ENCODE measurements around the gene FTO. TPM values are rescaled to one million over a fixed set of nuclear protein-coding genes. Genes with fewer than 3 reads are reported as not detected.

FTO gene
- polyA plus RNA-seq, 2 donors = 5.3 to 14.7 TPM

DNA sequence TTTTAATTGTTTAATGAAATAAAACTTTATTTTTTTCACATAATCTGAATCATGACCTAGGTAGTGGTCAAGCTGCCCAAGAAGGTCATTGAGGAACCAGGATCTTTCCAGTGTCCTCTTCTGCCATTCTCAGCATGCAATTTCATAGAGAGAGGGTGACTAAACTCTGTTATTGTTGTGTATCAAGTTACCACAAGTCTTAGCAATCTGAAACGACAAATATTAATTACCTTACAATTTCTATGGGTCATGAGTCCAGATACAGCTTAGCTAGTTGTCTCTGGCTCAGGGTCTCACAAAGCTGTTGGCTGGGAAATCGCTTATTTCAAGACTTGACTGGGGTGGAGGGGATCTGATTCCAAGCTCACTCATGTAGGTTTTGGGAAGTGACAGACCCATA lies 37.6 kb downstream of the FTO start:
- H3K4me1 ChIP-seq (ENCODE audit: control insufficient read depth in 2 of 2, insufficient read depth in 2 of 2, low read length in 1 of 2) = peaks cover 5% of the 10 kb centered on the region in 2 donors
- H3K4me3 ChIP-seq (ENCODE audit: low read depth in 1 of 2, low read length in 2 of 2) = no peak overlapping the region
- no peak overlapping the region for H3K27ac ChIP-seq (ENCODE audit: low read depth in 2 of 2, low read length in 1 of 2)
- H3K9me3 ChIP-seq (ENCODE audit: control insufficient read depth in 2 of 2, insufficient read depth in 1 of 2, low read depth in 1 of 2, low read length in 1 of 2) = no peaks in the 10 kb centered on the region
- no peaks in the 10 kb centered on the region for H3K27me3 ChIP-seq (ENCODE audit: control insufficient read depth in 1 of 2, insufficient read depth in 2 of 2, low read length in 2 of 2)
- WGBS, 2 donors = 53 to 71% methylated on average over 2 of the region's 2 CpGs
- H3K36me3 ChIP-seq (ENCODE audit: control insufficient read depth in 2 of 2, insufficient read depth in 2 of 2, low read length in 1 of 2) = no peaks in the 10 kb centered on the region

DNA sequence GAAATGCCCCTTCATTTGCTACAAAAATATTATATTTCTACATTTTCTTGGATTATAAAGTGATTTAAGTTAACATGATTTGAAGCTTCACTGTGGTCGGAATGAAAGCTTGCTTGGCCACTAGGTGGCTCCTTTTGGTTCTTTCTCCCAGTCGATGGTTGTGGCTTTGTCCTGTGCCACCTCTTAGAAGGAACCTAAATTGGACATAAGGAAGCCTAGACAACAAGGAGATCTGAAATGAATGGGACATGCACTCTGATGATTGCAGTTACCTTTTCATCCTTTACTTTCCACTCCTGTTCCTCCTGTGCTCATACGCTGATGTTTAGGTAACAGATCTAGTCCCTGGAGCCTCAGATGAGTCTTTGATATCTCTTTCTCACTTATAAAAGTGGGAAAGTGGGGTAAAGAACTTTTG lies 39.2 kb downstream of the FTO start:
- peaks cover 5% of the 10 kb centered on the region in 2 donors for H3K4me1 ChIP-seq (ENCODE audit: control insufficient read depth in 2 of 2, insufficient read depth in 2 of 2, low read length in 1 of 2)

DNA sequence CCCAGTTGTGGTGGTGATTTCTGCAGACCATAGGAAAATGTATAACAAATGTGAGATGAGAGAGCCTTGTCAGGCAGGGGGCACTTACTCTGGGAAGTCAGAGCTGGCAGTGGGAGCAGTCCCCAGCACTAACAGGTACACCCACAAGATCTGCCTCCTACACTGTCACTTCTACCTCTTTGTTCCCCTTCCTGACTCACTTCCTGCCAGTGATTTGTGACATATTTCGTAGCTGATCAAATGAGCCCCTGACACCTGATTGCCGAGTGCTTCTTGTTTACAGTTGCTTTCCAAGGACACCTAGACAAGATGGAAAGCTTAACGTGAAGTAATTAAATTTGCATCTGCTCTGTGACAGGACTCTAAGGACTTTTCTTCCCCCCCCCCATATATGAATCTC lies 40.5 kb downstream of the FTO start:
- WGBS, 2 donors = 25 to 41% methylated on average over 3 of the region's 3 CpGs

More for the DNA sequence above, 39.2 kb downstream of the FTO start:
- Histone ChIP-seq H3K4me3 (ENCODE audit: low read depth in 1 of 2, low read length in 2 of 2) (no peak overlapping the region), H3K36me3 (ENCODE audit: control insufficient read depth in 2 of 2, insufficient read depth in 2 of 2, low read length in 1 of 2) (no peaks in the 10 kb centered on the region), H3K27ac (ENCODE audit: low read depth in 2 of 2, low read length in 1 of 2) (no peak overlapping the region), H3K27me3 (ENCODE audit: control insufficient read depth in 1 of 2, insufficient read depth in 2 of 2, low read length in 2 of 2) (no peaks in the 10 kb centered on the region), H3K9me3 (ENCODE audit: control insufficient read depth in 2 of 2, insufficient read depth in 1 of 2, low read depth in 1 of 2, low read length in 1 of 2) (no peaks in the 10 kb centered on the region)
- 69 to 70% methylated on average over 3 of the region's 3 CpGs for WGBS, 2 donors

DNA sequence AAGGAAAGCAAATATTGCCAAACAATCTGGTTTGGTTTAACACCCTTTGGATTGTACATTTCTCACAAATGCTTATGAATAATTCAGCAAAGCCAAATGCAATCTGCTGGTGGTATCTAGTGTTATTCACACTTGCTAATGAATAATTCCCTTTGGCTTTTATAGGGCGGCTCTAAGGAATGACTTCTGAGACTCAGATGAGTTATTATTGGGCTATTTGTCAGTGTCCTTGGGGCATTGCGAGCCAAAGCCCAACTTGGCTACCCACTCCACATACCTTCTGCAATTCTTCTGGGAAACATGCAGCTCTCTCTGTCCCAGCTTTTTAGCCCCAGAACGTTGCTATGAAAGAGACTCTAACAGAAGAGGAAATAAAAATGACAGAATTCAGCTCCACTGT lies 41.1 kb downstream of the FTO start:
- 26 to 27% methylated on average over 3 of the region's 3 CpGs for WGBS, 2 donors
- no peak overlapping the region for H3K4me3 ChIP-seq (ENCODE audit: low read depth in 1 of 2, low read length in 2 of 2)
- peak overlapping the region in 1 of 2 donors; percentile 63 for H3K27ac ChIP-seq (ENCODE audit: low read depth in 2 of 2, low read length in 1 of 2)
- peaks cover 5% of the 10 kb centered on the region in 2 donors for H3K4me1 ChIP-seq (ENCODE audit: control insufficient read depth in 2 of 2, insufficient read depth in 2 of 2, low read length in 1 of 2)
- no peaks in the 10 kb centered on the region for H3K36me3 ChIP-seq (ENCODE audit: control insufficient read depth in 2 of 2, insufficient read depth in 2 of 2, low read length in 1 of 2)
- no peaks in the 10 kb centered on the region for H3K27me3 ChIP-seq (ENCODE audit: control insufficient read depth in 1 of 2, insufficient read depth in 2 of 2, low read length in 2 of 2)
- no peaks in the 10 kb centered on the region for H3K9me3 ChIP-seq (ENCODE audit: control insufficient read depth in 2 of 2, insufficient read depth in 1 of 2, low read depth in 1 of 2, low read length in 1 of 2)

More for the DNA sequence above, 40.5 kb downstream of the FTO start:
- Histone ChIP-seq H3K9me3 (ENCODE audit: control insufficient read depth in 2 of 2, insufficient read depth in 1 of 2, low read depth in 1 of 2, low read length in 1 of 2) (no peaks in the 10 kb centered on the region), H3K36me3 (ENCODE audit: control insufficient read depth in 2 of 2, insufficient read depth in 2 of 2, low read length in 1 of 2) (no peaks in the 10 kb centered on the region), H3K4me3 (ENCODE audit: low read depth in 1 of 2, low read length in 2 of 2) (no peak overlapping the region), H3K4me1 (ENCODE audit: control insufficient read depth in 2 of 2, insufficient read depth in 2 of 2, low read length in 1 of 2) (peaks cover 5% of the 10 kb centered on the region in 2 donors), H3K27ac (ENCODE audit: low read depth in 2 of 2, low read length in 1 of 2) (no peak overlapping the region), H3K27me3 (ENCODE audit: control insufficient read depth in 1 of 2, insufficient read depth in 2 of 2, low read length in 2 of 2) (no peaks in the 10 kb centered on the region)

DNA sequence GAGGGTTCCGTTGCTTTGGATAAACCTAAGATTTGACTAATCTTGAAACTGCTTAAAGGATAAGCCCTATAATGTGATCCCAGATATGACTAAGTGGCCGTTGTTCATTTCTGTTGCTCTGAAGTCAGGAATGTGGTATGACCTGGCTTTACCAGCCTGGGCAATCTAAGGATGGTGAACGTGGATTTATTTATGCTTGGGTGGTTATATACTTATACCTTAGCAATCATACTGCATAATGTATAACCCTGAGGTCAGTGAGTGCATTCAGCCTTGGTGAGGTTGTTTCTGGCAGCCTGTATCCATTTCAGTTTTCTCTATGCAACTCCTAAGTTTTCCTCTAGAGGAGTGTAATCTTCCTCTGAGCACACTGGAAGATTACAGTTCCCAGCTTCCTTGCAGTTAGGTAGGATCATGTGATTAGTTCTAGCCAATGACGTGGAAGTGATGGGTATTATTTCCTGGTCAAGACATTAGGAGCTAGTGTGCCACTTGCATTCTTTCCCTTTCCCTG lies 41.9 kb downstream of the FTO start:
- WGBS, 2 donors = 46 to 58% methylated on average over 4 of the region's 4 CpGs
- H3K36me3 ChIP-seq (ENCODE audit: control insufficient read depth in 2 of 2, insufficient read depth in 2 of 2, low read length in 1 of 2) = no peaks in the 10 kb centered on the region
- no peaks in the 10 kb centered on the region for H3K9me3 ChIP-seq (ENCODE audit: control insufficient read depth in 2 of 2, insufficient read depth in 1 of 2, low read depth in 1 of 2, low read length in 1 of 2)
- no peak overlapping the region for H3K4me3 ChIP-seq (ENCODE audit: low read depth in 1 of 2, low read length in 2 of 2)
- H3K4me1 ChIP-seq (ENCODE audit: control insufficient read depth in 2 of 2, insufficient read depth in 2 of 2, low read length in 1 of 2) = peaks cover 5% of the 10 kb centered on the region in 2 donors
- H3K27me3 ChIP-seq (ENCODE audit: control insufficient read depth in 1 of 2, insufficient read depth in 2 of 2, low read length in 2 of 2) = no peaks in the 10 kb centered on the region
- H3K27ac ChIP-seq (ENCODE audit: low read depth in 2 of 2, low read length in 1 of 2) = peak overlapping the region; percentile 19 to 36

DNA sequence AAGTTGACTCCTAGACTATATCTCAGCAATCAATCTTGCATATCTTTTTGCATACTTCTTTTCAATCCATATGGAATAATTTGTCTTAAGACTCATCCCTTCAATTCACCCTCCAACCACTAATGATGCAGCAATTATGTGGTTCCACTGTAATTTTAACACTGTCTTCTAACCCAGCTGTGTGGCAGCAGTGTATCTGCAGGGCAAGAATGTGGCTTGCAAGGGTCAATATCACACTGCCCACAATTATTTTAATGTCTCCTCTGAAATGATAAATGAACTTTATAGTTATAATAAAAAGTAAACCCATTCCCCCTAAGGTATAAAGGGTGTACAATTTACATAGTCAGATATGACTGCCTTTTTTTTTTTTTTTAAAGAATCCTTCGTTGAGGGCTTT lies 48.6 kb downstream of the FTO start:
- Histone ChIP-seq H3K4me1 (ENCODE audit: control insufficient read depth in 2 of 2, insufficient read depth in 2 of 2, low read length in 1 of 2) (peaks cover 0 to 9% of the 10 kb centered on the region in 2 donors), H3K27me3 (ENCODE audit: control insufficient read depth in 1 of 2, insufficient read depth in 2 of 2, low read length in 2 of 2) (no peaks in the 10 kb centered on the region), H3K4me3 (ENCODE audit: low read depth in 1 of 2, low read length in 2 of 2) (no peak overlapping the region), H3K9me3 (ENCODE audit: control insufficient read depth in 2 of 2, insufficient read depth in 1 of 2, low read depth in 1 of 2, low read length in 1 of 2) (no peaks in the 10 kb centered on the region), H3K36me3 (ENCODE audit: control insufficient read depth in 2 of 2, insufficient read depth in 2 of 2, low read length in 1 of 2) (no peaks in the 10 kb centered on the region), H3K27ac (ENCODE audit: low read depth in 2 of 2, low read length in 1 of 2) (no peak overlapping the region)
- 63 to 75% methylated on average over 1 of the region's 1 CpG for WGBS, 2 donors

DNA sequence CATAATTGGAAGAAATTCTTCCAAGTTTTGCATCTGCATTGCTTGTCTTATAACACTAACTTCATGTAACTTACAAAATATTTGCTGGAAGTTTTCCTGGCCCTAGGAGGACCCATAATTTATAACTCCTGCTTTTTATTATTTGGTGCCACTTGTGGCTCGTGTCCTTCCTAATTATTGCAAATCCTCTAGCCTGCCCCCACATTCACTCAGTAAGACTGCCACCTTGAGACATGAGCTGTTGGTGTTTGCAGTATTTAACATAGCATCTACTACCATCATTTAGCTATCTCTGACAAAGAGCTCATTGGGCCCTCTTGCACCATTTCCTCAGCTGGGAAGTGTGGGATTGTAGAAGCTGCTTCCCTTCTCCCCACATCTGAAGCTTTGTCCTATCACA lies 49.5 kb downstream of the FTO start:
- H3K36me3 ChIP-seq (ENCODE audit: control insufficient read depth in 2 of 2, insufficient read depth in 2 of 2, low read length in 1 of 2) = no peaks in the 10 kb centered on the region
- 69 to 73% methylated on average over 1 of the region's 1 CpG for WGBS, 2 donors
- no peaks in the 10 kb centered on the region for H3K27me3 ChIP-seq (ENCODE audit: control insufficient read depth in 1 of 2, insufficient read depth in 2 of 2, low read length in 2 of 2)
- no peak overlapping the region for H3K4me3 ChIP-seq (ENCODE audit: low read depth in 1 of 2, low read length in 2 of 2)
- peaks cover 0 to 9% of the 10 kb centered on the region in 2 donors for H3K4me1 ChIP-seq (ENCODE audit: control insufficient read depth in 2 of 2, insufficient read depth in 2 of 2, low read length in 1 of 2)
- H3K9me3 ChIP-seq (ENCODE audit: control insufficient read depth in 2 of 2, insufficient read depth in 1 of 2, low read depth in 1 of 2, low read length in 1 of 2) = no peaks in the 10 kb centered on the region
- H3K27ac ChIP-seq (ENCODE audit: low read depth in 2 of 2, low read length in 1 of 2) = no peak overlapping the region

DNA sequence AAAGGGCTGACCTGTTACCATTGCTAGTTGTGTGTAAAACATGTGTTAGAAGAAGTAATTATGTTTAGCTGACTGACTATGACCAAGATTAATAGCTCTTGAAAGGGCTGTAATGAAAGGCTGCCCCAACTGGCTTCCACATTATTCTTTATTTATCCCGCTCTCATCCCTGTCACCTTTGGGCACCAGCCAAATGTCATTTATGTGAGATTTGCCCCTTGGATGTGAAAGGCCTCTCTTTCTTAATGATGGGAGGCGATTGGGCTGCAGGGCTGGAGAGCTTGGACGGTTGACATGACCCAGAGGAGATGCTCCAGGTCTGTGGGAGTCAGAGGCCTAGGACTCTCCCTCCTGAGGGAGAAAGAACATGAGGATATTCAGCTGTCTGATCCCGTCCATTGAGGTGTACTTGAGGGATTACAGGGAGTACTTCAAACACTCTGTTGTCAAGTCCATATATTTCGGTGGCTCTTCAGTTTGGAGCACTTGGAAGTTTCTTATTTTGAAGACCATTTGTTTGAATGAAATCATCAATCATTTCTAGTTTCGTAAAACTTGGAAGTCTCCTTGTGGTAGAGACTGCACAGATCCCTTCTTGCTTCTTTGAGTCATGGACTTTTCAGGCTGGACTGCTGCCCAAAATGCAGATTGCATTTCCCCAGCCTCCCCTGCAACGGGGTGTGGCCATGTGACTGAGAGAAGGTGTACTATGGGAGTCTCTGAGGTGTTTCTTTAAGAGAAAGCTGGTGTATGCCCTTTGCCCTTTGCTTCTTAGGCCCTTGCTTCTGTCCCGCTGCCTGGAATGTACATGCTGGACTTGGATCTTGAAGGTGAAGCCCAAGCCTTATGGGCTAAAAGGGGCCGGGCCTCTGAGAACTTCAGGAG lies 51.3 kb downstream of the FTO start:
- H3K9me3 ChIP-seq (ENCODE audit: control insufficient read depth in 2 of 2, insufficient read depth in 1 of 2, low read depth in 1 of 2, low read length in 1 of 2) = no peaks in the 10 kb centered on the region
- H3K27me3 ChIP-seq (ENCODE audit: control insufficient read depth in 1 of 2, insufficient read depth in 2 of 2, low read length in 2 of 2) = no peaks in the 10 kb centered on the region
- H3K27ac ChIP-seq (ENCODE audit: low read depth in 2 of 2, low read length in 1 of 2) = peak overlapping the region in 1 of 2 donors; percentile 41
- H3K36me3 ChIP-seq (ENCODE audit: control insufficient read depth in 2 of 2, insufficient read depth in 2 of 2, low read length in 1 of 2) = no peaks in the 10 kb centered on the region
- H3K4me1 ChIP-seq (ENCODE audit: control insufficient read depth in 2 of 2, insufficient read depth in 2 of 2, low read length in 1 of 2) = peaks cover 0 to 9% of the 10 kb centered on the region in 2 donors
- 52 to 61% methylated on average over 9 of the region's 9 CpGs for WGBS, 2 donors
- no peak overlapping the region for H3K4me3 ChIP-seq (ENCODE audit: low read depth in 1 of 2, low read length in 2 of 2)

DNA sequence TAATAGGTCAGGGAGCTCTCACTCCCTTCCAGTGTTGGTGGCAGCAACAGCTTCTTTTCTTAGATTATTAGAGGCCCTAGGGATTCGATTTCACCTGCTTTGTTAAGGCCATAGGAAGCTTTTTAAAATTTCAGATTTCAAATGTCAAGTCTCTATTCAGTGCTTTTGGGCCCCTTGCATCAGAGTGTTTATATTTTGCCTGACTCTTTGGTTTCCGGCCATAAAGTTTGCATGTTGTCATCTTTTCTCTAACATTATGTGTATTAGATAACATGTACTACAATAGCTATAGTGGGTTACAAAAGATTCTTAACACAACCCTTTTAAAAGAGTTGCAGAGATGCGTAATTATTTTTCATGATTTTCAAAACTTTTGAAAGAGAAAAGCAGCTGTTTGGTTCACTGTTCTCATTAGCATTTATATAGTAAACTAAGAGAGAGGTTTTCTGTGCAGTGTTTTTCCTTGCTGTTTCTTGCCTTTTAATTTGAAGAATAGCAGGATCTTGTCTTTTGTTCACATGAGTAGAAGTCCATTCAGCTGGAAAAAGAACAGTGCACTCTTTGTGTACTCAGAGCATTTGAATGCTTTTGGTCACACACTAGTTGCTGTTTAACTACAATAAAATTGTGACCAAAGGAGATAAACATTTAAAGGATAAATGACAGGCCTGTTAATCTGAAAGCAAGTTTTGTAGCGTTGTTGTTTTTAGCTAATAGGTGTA lies 52.5 kb downstream of the FTO start:
- Histone ChIP-seq H3K27ac (ENCODE audit: low read depth in 2 of 2, low read length in 1 of 2) (no peak overlapping the region), H3K9me3 (ENCODE audit: control insufficient read depth in 2 of 2, insufficient read depth in 1 of 2, low read depth in 1 of 2, low read length in 1 of 2) (no peaks in the 10 kb centered on the region), H3K4me3 (ENCODE audit: low read depth in 1 of 2, low read length in 2 of 2) (no peak overlapping the region), H3K4me1 (ENCODE audit: control insufficient read depth in 2 of 2, insufficient read depth in 2 of 2, low read length in 1 of 2) (peaks cover 0 to 9% of the 10 kb centered on the region in 2 donors), H3K36me3 (ENCODE audit: control insufficient read depth in 2 of 2, insufficient read depth in 2 of 2, low read length in 1 of 2) (no peaks in the 10 kb centered on the region), H3K27me3 (ENCODE audit: control insufficient read depth in 1 of 2, insufficient read depth in 2 of 2, low read length in 2 of 2) (no peaks in the 10 kb centered on the region)
- 52 to 62% methylated on average over 4 of the region's 4 CpGs for WGBS, 2 donors
